ENCODE measurements around the gene SUPT6H.

- no peak for TF ChIP-seq POLR2A (IDR thresholded peaks at IDR 0.05)
- TF ChIP-seq CTCF (IDR thresholded peaks at IDR 0.05): no peak
Measured at GRCh38 chr17:28662527-28662829, 473 bp downstream of the SUPT6H start.
